Peyer's patch (tissue), 4 donors: Measurements from ENCODE around the gene SLC12A6. TPM values are rescaled to one million over a fixed set of nuclear protein-coding genes. Genes with fewer than 3 reads are reported as not detected.
A peak's percentile ranks its signal among the peaks of the same experiment; 100 is the strongest.

ENCODE experiments used
- DNase-seq, 3 donors: peaks; one replicate each; pipeline ENCODE4 v3.0.0-alpha.2; 2017 to 2019
- H3K27ac ChIP-seq, 4 donors: fragments of 200-600 bp; sonication (generic); one replicate each; pipeline ENCODE4 v1.5.1; 2016 to 2019
- H3K27me3 ChIP-seq, 2 donors: fragments of 200-600 bp; sonication (generic); one replicate each; pipeline ENCODE4 v1.5.1; 2019
- H3K36me3 ChIP-seq, 3 donors: fragments of 200-600 bp; sonication (generic); one replicate each; pipeline ENCODE4 v1.5.1; 2016 to 2019
- H3K4me1 ChIP-seq, 4 donors: fragments of 200-600 bp; sonication (generic); one replicate each; pipeline ENCODE4 v1.5.1; 2016 to 2019
- H3K4me3 ChIP-seq, 4 donors: fragments of 200-600 bp; sonication (generic); 1 replicate in 3 of 4; 2 replicates in 1 of 4; pipeline ENCODE4 v1.5.1; 2016 to 2019; ENCODE audit warnings: mild to moderate bottlenecking in 1 of 4
- H3K9me3 ChIP-seq, 4 donors: fragments of 200-600 bp; sonication (generic); one replicate each; pipeline ENCODE4 v1.5.1; 2016 to 2019; ENCODE audit warnings: mild to moderate bottlenecking in 1 of 4
- POLR2A ChIP-seq, 2 donors: fragments of 450-650 bp; IDR thresholded peaks; one replicate each; pipeline ENCODE4 v1.5.1; 2017; ENCODE audit warnings: antibody characterized with exemption in 2 of 2, mild to moderate bottlenecking in 2 of 2, moderate library complexity in 2 of 2
- total RNA-seq, 4 donors: library from RNA; depleted of rRNA; stranded (reverse); fragments of >200 nt; gene quantifications; one replicate each; pipeline ENCODE4 v1.1.0, GENCODE V29; 2016
- TF ChIP-seq, protein P1 (sequence below), 6 experiments: fragments of 450-650 bp in 4 of 6; fragments of 200-600 bp in 2 of 6; sonication (generic) in 1 of 6; IDR thresholded peaks; one replicate each; pipeline ENCODE4 v1.5.1; 2017 to 2019; ENCODE audit warnings: antibody characterized with exemption in 6 of 6, mild to moderate bottlenecking in 3 of 6, moderate library complexity in 1 of 6

SLC12A6 gene
- total RNA-seq, 4 donors from 2014 or later, result 48.7 to 111 (median 54.1) TPM

GRCh38 chr15:34327906-34328305 lies 9.7 kb downstream of the SLC12A6 start:
- Histone ChIP-seq H3K4me3 (no peak overlapping the region), H3K36me3 (no peaks in the 10 kb centered on the region), H3K27me3 (no peaks in the 10 kb centered on the region), H3K27ac (peak overlapping the region in 1 of 4 donors; percentile 50), H3K9me3 (no peaks in the 10 kb centered on the region), H3K4me1 (peaks cover 0 to 4% (median 0%) of the 10 kb centered on the region in 4 donors)
- DNase-seq, result no peak
- TF ChIP-seq POLR2A (IDR thresholded peaks at IDR 0.05), result no peak
- TF ChIP-seq, protein P1, sequence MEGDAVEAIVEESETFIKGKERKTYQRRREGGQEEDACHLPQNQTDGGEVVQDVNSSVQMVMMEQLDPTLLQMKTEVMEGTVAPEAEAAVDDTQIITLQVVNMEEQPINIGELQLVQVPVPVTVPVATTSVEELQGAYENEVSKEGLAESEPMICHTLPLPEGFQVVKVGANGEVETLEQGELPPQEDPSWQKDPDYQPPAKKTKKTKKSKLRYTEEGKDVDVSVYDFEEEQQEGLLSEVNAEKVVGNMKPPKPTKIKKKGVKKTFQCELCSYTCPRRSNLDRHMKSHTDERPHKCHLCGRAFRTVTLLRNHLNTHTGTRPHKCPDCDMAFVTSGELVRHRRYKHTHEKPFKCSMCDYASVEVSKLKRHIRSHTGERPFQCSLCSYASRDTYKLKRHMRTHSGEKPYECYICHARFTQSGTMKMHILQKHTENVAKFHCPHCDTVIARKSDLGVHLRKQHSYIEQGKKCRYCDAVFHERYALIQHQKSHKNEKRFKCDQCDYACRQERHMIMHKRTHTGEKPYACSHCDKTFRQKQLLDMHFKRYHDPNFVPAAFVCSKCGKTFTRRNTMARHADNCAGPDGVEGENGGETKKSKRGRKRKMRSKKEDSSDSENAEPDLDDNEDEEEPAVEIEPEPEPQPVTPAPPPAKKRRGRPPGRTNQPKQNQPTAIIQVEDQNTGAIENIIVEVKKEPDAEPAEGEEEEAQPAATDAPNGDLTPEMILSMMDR (IDR thresholded peaks at IDR 0.05), result no peak

DNA sequence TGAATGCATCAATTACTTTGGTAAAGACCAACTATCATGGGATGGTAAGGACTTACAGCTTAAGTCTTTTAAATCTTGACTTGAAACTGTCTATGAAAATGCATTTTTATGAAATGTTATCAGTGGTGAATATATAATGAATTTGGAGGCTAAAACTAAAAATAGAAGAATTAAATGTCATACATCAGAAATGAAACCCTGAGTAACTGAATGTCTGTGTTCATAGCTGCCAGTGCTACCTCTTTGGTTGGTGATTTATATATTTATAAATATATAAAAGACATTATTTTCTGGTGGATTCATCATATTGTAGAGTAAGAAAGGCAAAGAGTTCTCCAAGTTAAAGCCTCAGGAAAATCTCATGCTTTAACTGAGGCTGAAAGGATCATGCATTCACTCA lies 12.2 kb downstream of the SLC12A6 start:
- Histone ChIP-seq H3K36me3 (no peaks in the 10 kb centered on the region), H3K4me3 (no peak overlapping the region), H3K27ac (no peak overlapping the region), H3K27me3 (no peaks in the 10 kb centered on the region), H3K9me3 (no peaks in the 10 kb centered on the region), H3K4me1 (peaks cover 0 to 4% (median 0%) of the 10 kb centered on the region in 4 donors)
- TF ChIP-seq, protein P1 (IDR thresholded peaks at IDR 0.05), result no peak
- no peak for DNase-seq

- DNase-seq, result no peak
- H3K27me3 ChIP-seq, result no peaks in the 10 kb centered on the region
Observed at GRCh38 chr15:34324933-34325332, 12.6 kb downstream of the SLC12A6 start.

GRCh38 chr15:34323217-34323616 lies 14.4 kb downstream of the SLC12A6 start:
- no peaks in the 10 kb centered on the region for H3K4me1 ChIP-seq
- no peaks in the 10 kb centered on the region for H3K9me3 ChIP-seq
- DNase-seq, result no peak
- H3K27me3 ChIP-seq, result no peaks in the 10 kb centered on the region
- no peaks in the 10 kb centered on the region for H3K36me3 ChIP-seq
- H3K27ac ChIP-seq, result no peak overlapping the region
- no peak for TF ChIP-seq POLR2A (IDR thresholded peaks at IDR 0.05)
- TF ChIP-seq, protein P1 (IDR thresholded peaks at IDR 0.05), result no peak
- H3K4me3 ChIP-seq, result no peak overlapping the region

More at GRCh38 chr15:34324933-34325332, 12.6 kb downstream of the SLC12A6 start:
- TF ChIP-seq, protein P1 (IDR thresholded peaks at IDR 0.05), result no peak
- no peak for TF ChIP-seq POLR2A (IDR thresholded peaks at IDR 0.05)
- no peaks in the 10 kb centered on the region for H3K9me3 ChIP-seq
- peaks cover 0 to 1% (median 0%) of the 10 kb centered on the region in 4 donors for H3K4me1 ChIP-seq
- no peak overlapping the region for H3K27ac ChIP-seq
- no peaks in the 10 kb centered on the region for H3K36me3 ChIP-seq
- no peak overlapping the region for H3K4me3 ChIP-seq

GRCh38 chr15:34318277-34319079 lies 19.1 kb downstream of the SLC12A6 start:
- peaks cover 0 to 18% (median 0%) of the 10 kb centered on the region in 4 donors for H3K4me1 ChIP-seq
- peak overlapping the region; percentile 30 to 59 (median 46) for H3K4me3 ChIP-seq
- H3K9me3 ChIP-seq, result no peaks in the 10 kb centered on the region
- peak; percentile 58 to 92 (median 60) for DNase-seq
- H3K27ac ChIP-seq, result peak overlapping the region; percentile 57 to 68 (median 62)
- TF ChIP-seq, protein P1 (IDR thresholded peaks at IDR 0.05), result no peak
- TF ChIP-seq POLR2A (IDR thresholded peaks at IDR 0.05), result peak; percentile 85 to 91
- no peaks in the 10 kb centered on the region for H3K36me3 ChIP-seq
- H3K27me3 ChIP-seq, result no peaks in the 10 kb centered on the region
